Uterus (tissue), 2 donors: ENCODE results near the gene ARHGEF18.

Experiments
- CTCF ChIP-seq, 4 experiments: fragments of 200-600 bp in 2 of 4; fragments of 450-650 bp in 2 of 4; sonication (generic) in 2 of 4; IDR thresholded peaks; one replicate each; pipeline ENCODE4 v1.5.1; 2016 to 2019; ENCODE audit warnings: antibody characterized with exemption in 4 of 4, mild to moderate bottlenecking in 2 of 4, moderate library complexity in 1 of 4
- POLR2A ChIP-seq, 2 donors: fragments of 450-650 bp; IDR thresholded peaks; one replicate each; pipeline ENCODE4 v1.6.1; 2016; ENCODE audit warnings: antibody characterized with exemption in 2 of 2, mild to moderate bottlenecking in 1 of 2, moderate library complexity in 1 of 2

- TF ChIP-seq CTCF (IDR thresholded peaks at IDR 0.05) (no peak), POLR2A (IDR thresholded peaks at IDR 0.05) (no peak)
These were observed 2.2 kb upstream of the ARHGEF18 start for GRCh38 chr19:7346488-7346971.
